ENCODE results near the gene AGR2. TPM values are rescaled to one million over a fixed set of nuclear protein-coding genes. Genes with fewer than 3 reads are reported as not detected.
"Not testable (repeated sequence)": the region's sequence is repeated elsewhere in the genome, so short reads cannot be mapped to it uniquely, and the experiment has no call there.

Gene AGR2
- polyA plus RNA-seq (ENCODE audit: insufficient read length): 6.5 TPM

GRCh38 chr7:16804674-16805439 lies at the start of gene AGR2:
TSS of gene AGR2 (minus strand) at chr7:16804999. CDS start at chr7:16801796, 3,203 bp downstream.
- no peak for DNase-seq

GRCh38 chr7:16853189-16853588 lies 48.4 kb upstream of the AGR2 start:
- not testable (repeated sequence) for DNase-seq

DNA sequence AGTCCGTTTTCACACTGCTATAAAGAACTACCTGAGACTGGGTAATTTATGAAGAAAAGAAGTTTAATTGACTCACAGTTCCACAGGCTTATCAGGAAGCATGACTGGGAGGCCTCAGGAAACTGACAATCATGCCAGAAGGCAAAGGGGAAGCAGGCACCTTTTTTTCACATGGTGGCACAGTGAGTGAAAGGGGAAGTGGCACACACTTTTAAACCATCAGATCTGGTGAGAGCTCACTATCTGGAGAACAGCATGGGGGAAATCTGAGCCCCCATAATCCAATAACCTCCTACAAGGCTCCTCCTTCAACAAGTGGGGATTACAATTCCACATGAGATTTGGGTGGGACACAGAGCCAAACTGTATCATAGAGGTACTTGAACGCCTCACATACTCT lies 47.0 kb upstream of the AGR2 start:
- DNase-seq: no peak

DNA sequence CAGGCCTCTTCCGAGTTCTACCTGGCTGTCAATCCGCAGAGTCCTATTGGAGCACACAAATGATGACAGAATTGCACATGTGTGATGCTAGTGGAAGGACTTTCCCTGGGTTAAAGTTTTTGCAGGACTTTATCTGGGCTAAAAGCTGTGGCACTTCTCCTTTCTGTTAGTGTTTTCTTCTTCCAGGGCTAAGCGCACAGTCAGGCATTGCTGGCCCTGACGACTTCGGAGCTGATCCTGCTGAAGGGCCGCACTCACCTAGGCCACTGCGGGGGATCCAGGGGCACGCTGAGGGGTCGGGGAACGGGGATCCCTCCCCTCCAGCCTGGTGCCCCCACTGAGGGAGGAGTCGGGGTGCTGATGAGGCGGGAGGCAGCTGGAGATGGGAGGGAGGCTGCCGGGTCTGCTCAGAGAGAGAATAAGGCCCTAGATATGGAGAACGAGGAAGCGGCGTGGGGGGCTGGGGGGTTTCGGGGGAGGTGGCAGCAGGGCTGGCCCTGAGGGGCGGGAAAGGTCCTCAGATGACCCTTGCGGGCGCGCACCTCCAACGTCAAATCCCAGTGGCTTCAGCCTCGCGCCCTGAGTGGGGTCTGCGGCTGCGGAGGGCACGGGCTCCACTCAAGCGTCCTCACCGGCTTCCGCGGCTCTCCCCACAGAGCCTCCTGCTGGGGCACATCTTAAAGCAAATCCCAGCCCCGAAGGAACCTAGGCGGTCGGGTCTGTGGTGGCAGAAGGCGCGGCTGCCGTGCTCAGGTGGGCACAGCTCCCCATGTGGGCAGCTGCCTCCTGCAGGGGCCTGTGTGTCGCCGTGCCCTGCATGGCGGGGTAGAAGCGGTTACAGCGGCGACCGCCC lies 46.0 kb upstream of the AGR2 start:
- no peak for DNase-seq

DNA sequence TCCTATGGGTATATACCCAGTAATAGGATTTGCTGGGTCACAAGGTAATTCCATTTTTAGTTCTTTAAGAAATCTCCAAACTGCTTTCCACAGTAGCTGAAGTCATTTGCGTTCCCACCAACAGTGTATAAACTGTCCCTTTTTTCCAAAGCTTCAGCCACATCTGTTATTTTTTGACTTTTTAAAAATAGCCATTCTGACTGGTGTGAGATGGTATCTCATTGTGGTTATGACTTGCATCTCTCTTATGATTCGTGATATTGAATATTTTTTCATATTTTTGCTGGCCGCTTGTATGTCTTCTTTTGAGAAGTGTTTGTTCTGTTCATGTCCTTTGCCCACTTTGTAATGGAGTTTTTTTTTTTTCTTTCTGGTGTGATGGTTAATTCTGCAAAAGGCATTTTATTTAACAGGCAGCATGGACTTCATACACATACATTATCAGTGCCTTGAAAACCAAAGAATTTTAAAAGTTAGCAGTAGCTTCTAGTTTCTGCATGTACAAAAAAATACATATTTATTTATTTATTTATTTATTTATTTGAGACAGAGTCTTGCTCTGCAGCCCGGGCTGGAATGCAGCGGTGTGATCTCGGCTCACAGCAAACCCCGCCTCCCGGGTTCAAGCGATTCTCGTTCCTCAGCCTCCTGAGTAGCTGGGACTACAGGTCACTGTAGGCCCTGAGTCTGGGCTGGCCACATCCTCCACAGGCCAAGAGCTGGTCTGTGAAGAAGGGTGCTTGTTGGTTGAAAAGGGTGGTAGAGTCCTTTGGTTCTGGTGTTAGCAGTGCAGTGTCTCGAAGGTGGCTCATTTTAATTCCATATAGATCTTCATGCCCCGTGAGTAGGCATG lies 44.7 kb upstream of the AGR2 start:
- DNase-seq: no peak

DNA sequence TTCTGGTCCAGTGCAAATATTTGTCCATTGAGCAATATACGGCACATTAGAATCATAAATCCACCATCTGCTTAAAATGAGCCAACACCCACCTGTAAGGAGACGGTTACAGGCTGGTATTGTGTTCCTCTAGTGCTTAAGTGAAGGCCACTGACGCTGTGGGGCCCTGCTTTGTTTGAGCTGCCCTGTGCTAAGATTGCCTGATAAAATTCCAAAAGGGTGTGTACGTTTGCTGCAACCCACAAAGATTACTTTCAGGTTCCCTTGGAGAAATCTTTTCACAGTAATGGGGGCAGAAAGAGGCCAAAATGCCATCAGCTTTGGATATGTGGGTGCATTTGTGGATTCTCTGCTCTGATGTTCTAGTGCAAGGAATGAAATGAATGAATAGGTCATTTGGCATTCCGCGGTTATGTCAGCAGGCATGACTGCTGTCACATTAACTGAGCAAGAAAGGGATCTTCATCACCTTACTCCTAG lies 42.6 kb upstream of the AGR2 start:
- no peak for DNase-seq

GRCh38 chr7:16846601-16847165 lies 41.9 kb upstream of the AGR2 start:
- no peak for DNase-seq

DNA sequence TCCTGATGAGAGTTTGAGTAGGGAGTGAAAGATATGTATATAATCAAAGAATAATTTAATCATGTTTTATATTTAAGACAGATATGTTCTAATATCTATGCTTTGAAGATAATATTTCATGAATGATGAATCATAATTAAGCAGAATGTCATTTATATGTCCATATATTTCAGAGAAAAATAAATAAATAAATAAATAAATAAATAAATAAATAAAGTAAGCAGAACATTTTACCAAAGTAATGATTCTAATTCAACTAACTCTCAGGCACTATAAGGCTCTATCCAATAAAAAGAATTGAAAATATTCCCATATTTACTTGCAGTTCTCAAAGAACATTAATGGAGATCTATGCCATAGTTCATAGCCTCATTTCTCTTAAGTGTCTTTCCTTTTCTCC lies 40.9 kb upstream of the AGR2 start:
- no peak for DNase-seq

DNA sequence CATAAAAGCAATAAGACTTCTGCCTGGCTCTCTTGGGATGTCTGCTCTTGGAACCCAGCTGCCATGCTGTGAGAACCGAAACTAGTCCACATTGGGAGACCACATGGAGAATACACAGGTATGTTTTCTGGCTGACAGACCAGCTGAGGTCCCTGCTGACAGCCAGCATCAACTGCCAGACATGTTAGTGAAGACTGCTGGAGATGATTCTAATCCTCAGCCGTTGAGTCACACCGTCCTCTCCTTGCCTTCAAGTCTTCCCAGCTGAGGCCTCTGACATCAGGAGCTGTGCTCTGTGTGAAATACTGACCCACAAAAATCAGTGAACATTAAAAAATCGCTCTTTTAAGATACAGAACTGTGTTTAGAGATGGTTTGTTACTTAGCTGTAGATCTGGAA lies 36.9 kb upstream of the AGR2 start:
- no peak for DNase-seq

- no peak for DNase-seq
These were observed 35.3 kb upstream of the AGR2 start for GRCh38 chr7:16840094-16840493.

GRCh38 chr7:16839646-16840045 lies 34.8 kb upstream of the AGR2 start:
- DNase-seq: no peak

- no peak for DNase-seq
These were observed 34.1 kb upstream of the AGR2 start for GRCh38 chr7:16838891-16839290.

DNA sequence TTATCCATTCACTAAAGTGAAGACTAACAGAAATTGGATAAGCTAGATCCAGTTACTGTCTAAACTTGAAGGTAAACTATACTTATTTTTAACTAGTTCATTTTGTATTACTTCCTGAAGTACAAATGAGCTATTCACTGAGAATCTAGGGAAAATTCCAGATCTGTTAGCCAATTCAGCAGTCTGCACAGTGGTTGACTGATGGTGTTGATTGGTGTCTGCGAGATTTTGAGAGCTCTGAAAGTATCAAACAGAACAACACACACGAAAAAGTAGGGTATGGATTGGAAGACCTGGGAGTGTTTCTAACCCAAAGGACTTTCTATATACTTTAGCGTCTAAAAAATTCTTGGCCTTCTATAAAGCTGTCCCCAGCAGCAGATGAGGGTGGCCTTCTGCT lies 33.6 kb upstream of the AGR2 start:
- no peak for DNase-seq

DNA sequence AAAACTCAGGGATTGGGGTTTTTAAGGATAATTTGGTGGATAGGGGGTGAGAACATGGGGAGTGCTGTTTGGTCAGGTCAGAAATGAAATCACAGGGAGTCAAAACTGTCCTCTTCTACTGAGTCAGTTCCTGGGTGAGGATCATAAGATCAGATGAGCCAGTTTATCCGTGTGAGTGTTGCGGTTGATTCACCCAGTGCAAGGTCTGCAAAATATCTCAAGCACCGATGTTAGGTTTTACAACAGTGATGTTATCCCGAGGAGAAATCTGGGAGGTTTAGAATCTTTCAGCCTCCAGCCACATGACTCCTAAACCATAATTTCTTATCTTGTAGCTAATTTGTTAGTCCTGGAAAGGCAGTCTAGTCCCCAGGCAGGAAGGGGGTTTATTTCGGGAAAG lies 31.7 kb upstream of the AGR2 start:
- DNase-seq: no peak

GRCh38 chr7:16833373-16833772 lies 28.6 kb upstream of the AGR2 start:
- DNase-seq: no peak

DNA sequence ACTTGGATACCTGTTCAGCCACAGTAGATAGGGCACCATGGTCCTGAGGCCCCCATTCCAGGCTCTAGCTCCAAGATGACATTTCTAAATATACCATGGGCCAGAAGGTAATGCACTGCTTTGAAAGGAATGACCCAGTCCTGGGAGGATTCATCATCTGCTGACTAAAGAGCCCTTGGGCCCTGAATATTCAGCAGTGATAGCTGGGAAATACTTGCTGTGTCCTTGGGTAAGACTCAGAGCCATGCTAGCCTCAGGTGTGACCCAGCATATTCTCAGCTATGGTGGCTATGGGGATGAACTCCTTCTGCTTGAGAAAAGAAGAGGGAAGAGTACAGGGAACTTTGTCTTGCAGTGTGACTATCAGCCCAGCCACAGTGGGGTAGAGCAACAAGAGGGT lies 21.3 kb upstream of the AGR2 start:
- DNase-seq: no peak

DNA sequence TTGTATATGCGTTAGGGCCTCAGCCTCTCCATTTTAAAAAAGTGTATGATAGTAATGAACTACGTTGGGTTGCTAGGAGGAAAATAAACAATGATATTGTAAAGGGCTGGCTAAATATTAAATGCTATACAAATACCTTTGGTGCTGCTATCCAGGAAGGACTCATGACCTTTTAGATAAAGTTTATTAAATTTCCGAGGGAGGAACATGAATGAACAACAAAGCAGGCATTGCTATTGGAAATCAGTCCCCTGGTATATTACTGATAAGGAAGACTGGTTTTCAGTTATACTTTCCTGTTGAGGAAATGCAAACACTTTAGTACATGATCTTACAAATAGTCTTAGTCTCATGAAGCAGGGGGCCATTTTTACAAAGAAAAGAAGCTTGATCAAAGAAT lies 17.2 kb upstream of the AGR2 start:
- DNase-seq: no peak

DNA sequence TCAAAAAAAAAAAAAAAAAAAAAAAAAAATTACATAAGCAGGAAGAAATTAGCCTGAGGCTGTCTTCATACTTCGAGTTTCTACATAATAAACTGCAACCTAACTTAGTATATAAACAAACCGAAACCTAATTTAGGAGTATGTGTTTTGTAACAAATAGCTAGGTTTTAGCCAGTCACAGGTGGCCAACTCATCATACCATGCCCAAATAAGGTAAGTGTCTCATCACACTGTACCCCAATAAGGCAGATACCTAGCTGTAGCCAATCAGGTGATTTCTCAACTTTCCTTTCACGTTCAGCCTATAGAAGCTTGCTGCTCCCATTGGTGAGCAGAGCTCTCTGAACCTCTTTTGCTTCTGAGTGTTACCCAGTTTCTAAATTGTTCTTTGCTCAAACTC lies 13.9 kb upstream of the AGR2 start:
- no peak for DNase-seq

- no peak for DNase-seq
These were observed 12.7 kb upstream of the AGR2 start for GRCh38 chr7:16817536-16817935.

DNA sequence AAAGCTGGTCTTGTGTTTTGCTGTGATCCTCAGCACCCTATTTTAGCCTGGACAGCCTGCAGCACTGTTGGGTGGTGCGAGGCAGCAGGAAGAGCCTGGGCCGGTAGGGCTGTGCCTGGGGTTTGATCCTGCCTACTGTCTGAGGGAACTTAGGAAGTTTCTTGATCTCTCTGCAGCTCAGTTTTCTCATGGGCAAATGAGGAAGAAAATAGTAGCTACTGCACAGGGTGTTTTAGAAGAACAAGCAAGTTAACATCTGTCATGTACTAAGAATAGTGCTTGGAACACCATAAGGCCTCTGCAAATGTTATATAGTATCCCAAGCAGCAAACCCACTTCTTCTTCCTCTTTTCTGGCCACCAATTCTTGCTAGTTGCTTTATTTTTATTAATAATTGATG lies 12.0 kb upstream of the AGR2 start:
- DNase-seq: no peak

- no peak for DNase-seq
These were observed 10.2 kb upstream of the AGR2 start for GRCh38 chr7:16815001-16815400.

GRCh38 chr7:16813232-16813616 lies 8.4 kb upstream of the AGR2 start:
- no peak for DNase-seq
